Stimulated activated naive B cell treated with anti-CD40 and anti-IgM and Interleukin-4, amounts not matched to agents 10 μg/mL and 1 μg/mL and 100 μg/mL, for 72 hours (primary cell): Measurements from ENCODE around the gene DES.
A peak's percentile ranks its signal among the peaks of the same experiment; 100 is the strongest.

Source experiments
- ATAC-seq, 2 donors: fragments of 150-1000 bp; cut with Tn5 transposase; replicated peaks; 2 replicates each; pipeline ENCODE4 v1.10.0; 2021; ENCODE audit warnings: moderate library complexity in 1 of 2
- DNase-seq: peaks from one replicate; pipeline ENCODE4 v3.0.0; 2021
- H3K27ac Mint-ChIP-seq: one replicate; pipeline ENCODE4 v1.8.0; 2022; ENCODE audit warnings: mild to moderate bottlenecking, mixed read lengths
- H3K27me3 Mint-ChIP-seq, 2 donors: one replicate each; pipeline ENCODE4 v1.8.0; 2022; ENCODE audit warnings: mixed read lengths in 2 of 2
- H3K36me3 Mint-ChIP-seq, 2 donors: one replicate each; pipeline ENCODE4 v1.8.0; 2022; ENCODE audit warnings: mixed read lengths in 2 of 2, mild to moderate bottlenecking in 1 of 2
- H3K4me1 Mint-ChIP-seq, 2 donors: one replicate each; pipeline ENCODE4 v1.8.0; 2022; ENCODE audit warnings: mixed read lengths in 2 of 2, mild to moderate bottlenecking in 1 of 2
- H3K4me3 Mint-ChIP-seq, 2 donors: one replicate each; pipeline ENCODE4 v1.8.0; 2022; ENCODE audit warnings: mild to moderate bottlenecking in 2 of 2, mixed read lengths in 2 of 2, moderate library complexity in 1 of 2
- H3K9me3 Mint-ChIP-seq, 2 donors: one replicate each; pipeline ENCODE4 v1.8.0; 2022; ENCODE audit warnings: mixed read lengths in 2 of 2, mild to moderate bottlenecking in 1 of 2

The DES gene

DNA sequence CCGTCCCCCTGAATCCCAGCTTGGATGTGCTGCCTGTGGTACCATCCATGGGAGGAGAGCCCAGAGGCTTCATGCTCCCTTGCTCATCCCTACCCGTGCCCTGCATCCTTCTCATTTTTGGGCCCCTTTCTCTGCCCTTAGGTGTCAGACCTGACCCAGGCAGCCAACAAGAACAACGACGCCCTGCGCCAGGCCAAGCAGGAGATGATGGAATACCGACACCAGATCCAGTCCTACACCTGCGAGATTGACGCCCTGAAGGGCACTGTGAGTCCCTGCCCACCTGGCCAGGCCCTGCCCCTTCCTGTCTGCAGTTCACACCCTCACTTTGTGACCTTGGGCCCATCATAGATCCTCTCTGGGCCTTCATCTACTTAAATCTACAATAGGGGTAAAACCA is 2.5 kb downstream of the DES start:
- DNase-seq, result no peak
- no peak overlapping the region for H3K27ac Mint-ChIP-seq
- no peaks in the 10 kb centered on the region for H3K4me1 Mint-ChIP-seq
- no peaks in the 10 kb centered on the region for H3K36me3 Mint-ChIP-seq
- no peak for ATAC-seq
- H3K27me3 Mint-ChIP-seq, result peaks cover 58 to 74% of the 10 kb centered on the region in 2 donors
- H3K9me3 Mint-ChIP-seq, result no peaks in the 10 kb centered on the region
- H3K4me3 Mint-ChIP-seq, result no peak overlapping the region

DNA sequence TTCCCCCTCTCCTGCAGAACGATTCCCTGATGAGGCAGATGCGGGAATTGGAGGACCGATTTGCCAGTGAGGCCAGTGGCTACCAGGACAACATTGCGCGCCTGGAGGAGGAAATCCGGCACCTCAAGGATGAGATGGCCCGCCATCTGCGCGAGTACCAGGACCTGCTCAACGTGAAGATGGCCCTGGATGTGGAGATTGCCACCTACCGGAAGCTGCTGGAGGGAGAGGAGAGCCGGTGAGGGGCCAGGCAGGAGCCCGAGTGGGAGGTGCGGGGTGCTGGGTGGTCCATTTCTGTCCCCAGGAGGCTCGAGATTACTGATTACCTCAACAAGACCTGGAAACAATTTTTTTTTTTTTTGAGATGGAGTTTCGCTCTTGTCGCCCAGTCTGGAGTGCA is 3.1 kb downstream of the DES start:
- Mint-ChIP-seq H3K9me3 (no peaks in the 10 kb centered on the region), H3K4me3 (no peak overlapping the region), H3K27ac (no peak overlapping the region), H3K27me3 (peaks cover 60 to 74% of the 10 kb centered on the region in 2 donors), H3K36me3 (no peaks in the 10 kb centered on the region), H3K4me1 (no peaks in the 10 kb centered on the region)
- ATAC-seq (no peak), DNase-seq (no peak)

- Mint-ChIP-seq H3K36me3 (no peaks in the 10 kb centered on the region), H3K27me3 (peaks cover 58 to 74% of the 10 kb centered on the region in 2 donors), H3K9me3 (no peaks in the 10 kb centered on the region), H3K4me1 (no peaks in the 10 kb centered on the region), H3K27ac (no peak overlapping the region), H3K4me3 (no peak overlapping the region)
- no peak for DNase-seq
- no peak for ATAC-seq
Observed at GRCh38 chr2:219422952-219423534, 4.9 kb downstream of the DES start.

DNA sequence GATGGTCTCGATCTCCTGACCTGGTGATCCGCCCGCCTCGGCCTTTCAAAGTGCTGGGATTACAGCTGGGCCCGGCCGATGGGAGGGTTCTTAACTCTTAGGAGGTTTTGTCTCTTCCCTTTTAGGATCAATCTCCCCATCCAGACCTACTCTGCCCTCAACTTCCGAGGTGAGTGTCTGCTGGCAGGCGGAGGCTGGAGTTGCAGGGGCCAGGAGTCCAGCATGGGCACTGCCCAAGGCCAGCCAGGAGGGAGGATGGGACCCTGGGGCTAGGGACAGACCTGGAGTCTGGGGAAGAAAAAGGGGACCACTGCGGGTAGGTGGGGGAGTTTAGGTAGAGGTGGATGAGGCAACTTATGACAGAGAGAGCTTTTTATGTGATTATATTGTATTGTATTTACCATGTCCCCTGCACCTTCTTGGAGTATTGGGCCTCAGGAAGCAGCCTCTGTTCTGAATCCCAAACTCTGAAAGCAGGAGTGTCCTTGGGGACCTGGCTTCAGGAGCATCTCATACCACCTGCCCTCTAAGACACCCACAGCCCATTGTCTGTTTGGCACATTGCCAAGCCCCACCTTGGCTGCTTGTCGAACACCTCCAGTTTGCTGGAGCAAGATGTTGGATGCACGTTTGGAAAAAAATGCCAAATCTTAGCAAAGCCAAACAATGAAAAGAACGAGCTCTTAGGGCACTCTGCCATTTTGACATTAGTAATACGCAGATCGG is 5.6 kb downstream of the DES start:
- H3K4me1 Mint-ChIP-seq, result no peaks in the 10 kb centered on the region
- H3K27me3 Mint-ChIP-seq, result peaks cover 61 to 76% of the 10 kb centered on the region in 2 donors
- H3K4me3 Mint-ChIP-seq, result no peak overlapping the region

DNA sequence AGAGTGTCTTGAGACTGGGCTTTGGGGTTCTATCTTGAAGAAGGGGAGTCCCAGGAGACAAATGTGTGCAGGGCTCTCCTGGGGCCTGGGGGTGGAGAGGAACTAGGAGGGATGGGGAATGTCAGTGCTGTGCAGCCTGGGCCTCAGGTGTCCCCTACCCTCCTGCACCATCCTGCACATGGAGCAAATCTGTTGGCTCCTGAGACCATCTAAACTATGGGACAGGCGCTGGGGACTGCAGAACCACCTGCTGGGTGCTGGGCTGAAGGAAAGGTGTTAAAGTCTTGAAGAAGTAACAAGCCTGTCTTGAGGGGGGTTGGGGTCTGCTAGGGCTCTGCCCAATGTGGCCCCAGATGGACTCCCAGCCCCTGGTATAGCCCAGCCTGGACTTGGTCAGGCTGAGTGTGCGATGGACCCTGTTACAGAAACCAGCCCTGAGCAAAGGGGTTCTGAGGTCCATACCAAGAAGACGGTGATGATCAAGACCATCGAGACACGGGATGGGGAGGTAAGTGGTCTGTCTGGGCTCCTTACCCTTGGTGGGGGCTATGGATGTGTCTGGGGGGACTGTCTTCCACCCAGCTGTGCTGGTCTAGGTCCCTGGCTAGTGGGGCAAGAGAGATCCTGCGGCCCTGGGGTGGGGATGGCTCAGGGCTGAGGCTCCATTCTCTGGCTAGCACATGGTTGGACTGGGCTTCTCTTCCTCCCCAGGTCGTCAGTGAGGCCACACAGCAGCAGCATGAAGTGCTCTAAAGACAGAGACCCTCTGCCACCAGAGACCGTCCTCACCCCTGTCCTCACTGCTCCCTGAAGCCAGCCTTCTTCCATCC is 7.3 kb downstream of the DES start:
- no peak for ATAC-seq
- Mint-ChIP-seq H3K4me3 (no peak overlapping the region), H3K4me1 (no peaks in the 10 kb centered on the region), H3K27ac (no peak overlapping the region), H3K27me3 (peaks cover 46 to 67% of the 10 kb centered on the region in 2 donors), H3K9me3 (no peaks in the 10 kb centered on the region), H3K36me3 (no peaks in the 10 kb centered on the region)
- DNase-seq, result no peak

More for the DNA sequence above, 5.6 kb downstream of the DES start:
- Mint-ChIP-seq H3K27ac (no peak overlapping the region), H3K9me3 (no peaks in the 10 kb centered on the region), H3K36me3 (no peaks in the 10 kb centered on the region)
- ATAC-seq (no peak), DNase-seq (no peak)

DNA sequence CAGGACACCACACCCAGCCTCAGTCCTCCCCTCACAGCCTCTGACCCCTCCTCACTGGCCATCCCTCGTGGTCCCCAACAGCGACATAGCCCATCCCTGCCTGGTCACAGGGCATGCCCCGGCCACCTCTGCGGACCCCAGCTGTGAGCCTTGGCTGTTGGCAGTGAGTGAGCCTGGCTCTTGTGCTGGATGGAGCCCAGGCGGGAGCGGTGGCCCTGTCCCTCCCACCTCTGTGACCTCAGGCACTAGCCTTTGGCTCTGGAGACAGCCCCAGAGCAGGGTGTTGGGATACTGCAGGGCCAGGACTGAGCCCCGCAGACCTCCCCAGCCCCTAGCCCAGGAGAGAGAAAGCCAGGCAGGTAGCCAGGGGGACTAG is 7.9 kb downstream of the DES start:
- Mint-ChIP-seq H3K36me3 (no peaks in the 10 kb centered on the region), H3K9me3 (no peaks in the 10 kb centered on the region), H3K27me3 (peaks cover 41 to 62% of the 10 kb centered on the region in 2 donors), H3K27ac (no peak overlapping the region), H3K4me3 (no peak overlapping the region), H3K4me1 (no peaks in the 10 kb centered on the region)
- ATAC-seq, result no peak
- no peak for DNase-seq

- H3K4me3 Mint-ChIP-seq, result no peak overlapping the region
- no peaks in the 10 kb centered on the region for H3K4me1 Mint-ChIP-seq
- ATAC-seq, result no peak
- no peaks in the 10 kb centered on the region for H3K9me3 Mint-ChIP-seq
- no peak for DNase-seq
- no peak overlapping the region for H3K27ac Mint-ChIP-seq
- H3K36me3 Mint-ChIP-seq, result no peaks in the 10 kb centered on the region
- H3K27me3 Mint-ChIP-seq, result peaks cover 43 to 63% of the 10 kb centered on the region in 2 donors
Observed at GRCh38 chr2:219426534-219427136, 8.5 kb downstream of the DES start.

DNA sequence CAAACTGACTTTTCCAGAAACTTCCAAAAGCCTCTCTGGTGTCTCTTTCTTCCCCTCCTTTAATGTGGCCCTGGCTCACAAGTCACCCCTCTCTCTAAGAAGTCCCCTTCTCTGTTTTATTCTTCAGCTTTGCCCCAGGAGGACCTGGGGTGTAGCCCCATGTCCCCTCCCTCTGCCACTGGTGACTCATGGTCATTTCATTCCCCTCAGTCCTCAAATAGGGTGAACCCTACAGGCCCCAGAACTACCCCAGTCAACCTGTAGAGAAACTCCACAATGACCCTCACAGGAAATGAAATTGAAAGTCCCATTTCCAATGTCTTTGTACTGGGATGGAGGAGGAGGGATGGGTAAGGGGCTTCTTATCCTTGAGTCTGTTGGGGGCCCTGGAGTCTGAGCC is 10.3 kb downstream of the DES start:
- H3K4me1 Mint-ChIP-seq, result no peaks in the 10 kb centered on the region
- H3K27me3 Mint-ChIP-seq, result peaks cover 42 to 63% of the 10 kb centered on the region in 2 donors
- DNase-seq, result no peak
- H3K9me3 Mint-ChIP-seq, result no peaks in the 10 kb centered on the region
- H3K4me3 Mint-ChIP-seq, result no peak overlapping the region
- ATAC-seq, result no peak
- H3K27ac Mint-ChIP-seq, result no peak overlapping the region
- no peaks in the 10 kb centered on the region for H3K36me3 Mint-ChIP-seq

- ATAC-seq, result no peak
- Mint-ChIP-seq H3K4me1 (no peaks in the 10 kb centered on the region), H3K27ac (no peak overlapping the region), H3K4me3 (no peak overlapping the region), H3K27me3 (peaks cover 47 to 63% of the 10 kb centered on the region in 2 donors), H3K9me3 (no peaks in the 10 kb centered on the region), H3K36me3 (no peaks in the 10 kb centered on the region)
- no peak for DNase-seq
Observed at GRCh38 chr2:219429958-219430606, 11.9 kb downstream of the DES start.

- no peaks in the 10 kb centered on the region for H3K4me1 Mint-ChIP-seq
- H3K9me3 Mint-ChIP-seq, result no peaks in the 10 kb centered on the region
- H3K27ac Mint-ChIP-seq, result no peak overlapping the region
- ATAC-seq, result peak; percentile 42
- DNase-seq, result no peak
- peaks cover 39 to 54% of the 10 kb centered on the region in 2 donors for H3K27me3 Mint-ChIP-seq
- no peaks in the 10 kb centered on the region for H3K36me3 Mint-ChIP-seq
- no peak overlapping the region for H3K4me3 Mint-ChIP-seq
Observed at GRCh38 chr2:219430633-219431615, 12.7 kb downstream of the DES start.

- DNase-seq (no peak), ATAC-seq (no peak)
Observed at GRCh38 chr2:219433666-219434467, 15.7 kb downstream of the DES start.

DNA sequence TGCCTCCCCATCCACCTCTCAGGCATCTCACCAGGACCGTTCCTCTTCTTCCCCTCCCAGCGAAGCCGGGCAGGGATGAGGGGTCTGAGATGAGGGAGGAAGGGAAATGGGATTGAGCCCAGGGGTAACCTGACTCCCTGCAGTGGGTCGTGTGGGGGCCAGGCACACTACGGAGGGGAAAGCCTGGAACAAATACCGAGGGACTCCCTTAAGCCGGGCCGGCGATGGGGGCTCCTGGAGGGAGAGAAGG is 16.2 kb downstream of the DES start:
- no peak for ATAC-seq

More at GRCh38 chr2:219433666-219434467, 15.7 kb downstream of the DES start:
- Mint-ChIP-seq H3K9me3 (no peaks in the 10 kb centered on the region), H3K36me3 (no peaks in the 10 kb centered on the region), H3K4me1 (no peaks in the 10 kb centered on the region), H3K4me3 (no peak overlapping the region), H3K27ac (no peak overlapping the region), H3K27me3 (peaks cover 21 to 30% of the 10 kb centered on the region in 2 donors)

More for the DNA sequence above, 16.2 kb downstream of the DES start:
- DNase-seq, result no peak
- Mint-ChIP-seq H3K36me3 (no peaks in the 10 kb centered on the region), H3K27ac (no peak overlapping the region), H3K4me1 (no peaks in the 10 kb centered on the region), H3K27me3 (peaks cover 21 to 25% of the 10 kb centered on the region in 2 donors), H3K4me3 (no peak overlapping the region), H3K9me3 (no peaks in the 10 kb centered on the region)
